ENCODE measurements around the gene RAB27A.
"Not testable (repeated sequence)": the region's sequence is repeated elsewhere in the genome, so short reads cannot be mapped to it uniquely, and the experiment has no call there.

The RAB27A gene

DNA sequence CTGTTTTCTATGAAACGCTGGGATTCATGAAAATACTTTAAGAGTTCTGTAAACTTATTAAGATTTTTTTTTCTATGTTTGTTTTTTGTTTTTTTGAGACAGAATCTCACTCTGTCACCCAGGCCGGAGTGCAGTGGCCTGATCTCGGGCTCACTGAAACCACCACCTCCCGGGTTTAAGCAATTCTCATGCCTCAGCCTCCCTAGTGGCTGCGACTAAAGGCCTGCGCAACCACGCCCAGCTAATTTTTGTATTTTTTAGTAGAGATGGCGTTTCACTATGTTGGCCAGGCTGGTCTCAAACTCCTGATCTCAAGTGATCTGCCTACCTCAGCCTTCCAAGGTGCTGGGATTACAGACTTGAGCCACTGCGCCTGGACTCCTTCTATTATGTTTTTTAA, 39.7 kb downstream of the RAB27A start:
- DNase-seq = not testable (repeated sequence)

DNA sequence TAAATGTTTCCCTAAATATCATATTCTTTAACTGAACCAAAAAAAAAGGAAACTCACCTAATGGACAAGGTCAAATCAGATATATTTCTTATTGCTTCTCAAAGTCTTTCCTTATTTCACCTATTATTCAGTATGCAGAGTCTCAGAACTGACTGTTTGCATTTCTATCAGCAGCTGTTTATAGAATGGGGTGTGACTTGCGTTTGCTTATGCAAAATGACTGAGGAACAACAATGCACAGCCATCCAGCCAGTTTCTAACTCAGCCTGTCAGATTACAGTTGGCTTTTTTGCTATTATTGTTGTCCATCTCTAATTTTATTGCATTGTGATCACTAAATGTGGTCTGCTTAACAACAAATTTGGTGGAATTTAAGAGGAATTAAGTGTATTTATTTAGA, 40.7 kb downstream of the RAB27A start:
- DNase-seq = no peak

DNA sequence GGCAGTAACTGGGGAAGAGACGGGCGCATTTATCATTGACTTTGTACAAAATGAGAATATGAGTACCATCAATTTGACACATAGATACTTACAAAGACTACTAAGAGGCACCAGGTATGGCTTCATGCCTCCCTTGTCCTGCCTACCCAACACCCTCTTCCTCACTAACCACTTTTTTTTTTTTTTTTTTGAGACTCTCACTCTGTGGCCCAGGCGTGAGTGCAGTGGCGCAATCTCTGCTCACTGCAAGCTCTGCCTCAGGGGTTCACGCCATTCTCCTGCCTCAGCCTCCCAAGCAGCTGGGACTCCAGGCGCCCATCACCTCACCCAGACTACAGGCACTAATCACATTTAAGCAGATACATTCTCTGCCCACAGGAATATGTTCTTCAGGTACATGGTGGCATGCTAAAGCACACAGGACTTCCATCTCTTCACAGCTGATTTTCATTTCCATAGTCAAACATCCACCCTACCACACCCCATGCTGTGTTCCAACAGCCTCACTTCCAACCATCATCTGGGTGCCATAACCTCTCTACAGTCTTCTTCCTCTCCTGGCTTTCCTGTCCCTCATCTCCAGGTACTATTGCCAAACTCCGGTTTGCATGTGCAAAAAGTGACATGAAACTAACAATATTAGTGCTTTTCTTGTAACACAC, 41.7 kb downstream of the RAB27A start:
- DNase-seq = no peak

DNA sequence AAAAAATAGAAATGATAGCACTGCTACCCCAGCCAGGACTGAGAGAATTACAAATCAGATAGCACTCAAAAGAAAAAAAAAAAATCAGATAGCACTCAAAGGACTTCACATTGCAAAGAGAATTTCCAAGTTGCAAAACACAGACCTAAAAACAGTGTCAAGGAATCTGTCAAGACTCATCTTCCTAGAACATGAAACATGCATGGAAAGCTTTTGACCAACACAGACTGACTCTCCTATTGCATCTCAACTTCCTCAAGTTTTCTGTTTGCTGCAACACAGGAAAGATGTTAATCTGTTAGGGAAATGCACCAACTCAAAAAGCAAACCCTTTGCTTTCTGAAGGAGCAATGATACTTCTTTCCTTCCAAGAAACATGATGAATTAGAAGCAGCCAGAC, 42.3 kb downstream of the RAB27A start:
- DNase-seq = no peak

DNA sequence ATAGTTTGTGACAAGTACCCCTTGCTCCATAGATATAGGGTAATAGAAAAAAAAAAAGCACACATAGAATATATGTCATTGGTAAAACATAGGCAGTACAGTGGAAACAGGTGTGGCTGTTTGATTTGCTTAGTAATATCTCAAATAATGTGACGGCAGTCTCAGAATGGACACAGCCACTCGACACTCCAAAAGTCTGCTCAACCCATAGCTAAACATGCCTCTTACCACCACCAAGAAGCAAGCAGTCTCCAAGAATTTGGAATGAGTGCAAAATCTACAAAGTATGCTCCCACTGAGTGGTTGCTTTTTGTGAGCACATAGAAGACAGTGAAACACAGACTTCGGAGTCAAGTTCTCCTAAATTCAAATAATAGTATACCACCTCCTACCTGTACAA, 43.0 kb downstream of the RAB27A start:
- no peak for DNase-seq

DNA sequence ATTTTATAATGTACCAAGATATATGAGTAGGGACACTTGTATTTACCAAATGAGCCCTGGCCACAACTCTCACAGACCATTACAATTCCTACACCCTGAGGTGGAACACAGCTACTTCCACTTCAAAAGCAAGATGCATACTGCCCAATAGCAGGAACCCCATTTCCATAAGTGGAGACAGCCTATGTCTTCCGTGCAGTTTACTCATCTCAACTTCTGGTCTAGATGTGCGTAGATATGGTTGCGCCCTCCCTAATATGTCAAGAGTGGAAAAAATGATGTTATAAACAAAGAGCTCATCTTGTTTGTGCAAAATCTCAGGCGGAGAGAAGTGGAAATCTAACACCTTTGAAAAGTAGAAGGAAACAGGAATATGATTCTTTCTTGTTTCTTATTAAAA, 44.6 kb downstream of the RAB27A start:
- DNase-seq = no peak

DNA sequence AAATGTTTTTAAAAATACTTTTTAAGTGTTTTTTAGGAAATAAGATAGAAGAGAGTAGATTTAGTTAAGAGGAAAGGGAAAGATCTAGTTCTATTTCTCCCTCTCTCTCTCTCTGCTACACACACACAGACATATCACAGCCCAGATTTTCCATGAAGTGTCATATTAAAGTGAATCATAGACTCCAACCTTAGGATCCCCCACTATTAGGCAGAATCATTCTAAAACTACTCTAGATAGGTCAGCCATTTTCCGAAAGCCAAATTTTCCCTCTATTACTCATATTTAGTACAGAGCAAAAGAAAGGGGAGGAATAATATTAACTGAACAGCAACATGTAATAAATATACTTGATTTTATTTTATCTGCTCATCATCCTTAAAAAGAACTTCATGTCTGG, 47.7 kb downstream of the RAB27A start:
- no peak for DNase-seq

DNA sequence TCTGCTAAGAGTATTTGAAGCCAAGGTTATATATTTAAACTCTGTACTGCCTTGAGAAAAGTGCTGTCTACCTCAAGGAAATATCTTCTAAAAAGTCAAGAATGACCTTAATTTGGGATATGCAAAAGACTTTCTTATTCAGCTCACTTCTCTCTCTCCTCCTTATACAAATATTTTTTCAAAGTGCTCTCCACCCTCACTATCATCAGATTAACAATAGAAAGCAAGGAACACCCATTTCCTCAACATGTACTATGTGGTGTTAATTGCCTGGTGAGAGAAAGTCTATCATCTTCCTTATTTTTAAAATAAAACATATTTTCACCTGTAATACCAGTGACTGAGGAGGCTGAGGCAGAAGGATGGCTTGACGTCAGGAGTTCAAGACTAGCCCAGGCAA, 48.4 kb downstream of the RAB27A start:
- DNase-seq = no peak

DNA sequence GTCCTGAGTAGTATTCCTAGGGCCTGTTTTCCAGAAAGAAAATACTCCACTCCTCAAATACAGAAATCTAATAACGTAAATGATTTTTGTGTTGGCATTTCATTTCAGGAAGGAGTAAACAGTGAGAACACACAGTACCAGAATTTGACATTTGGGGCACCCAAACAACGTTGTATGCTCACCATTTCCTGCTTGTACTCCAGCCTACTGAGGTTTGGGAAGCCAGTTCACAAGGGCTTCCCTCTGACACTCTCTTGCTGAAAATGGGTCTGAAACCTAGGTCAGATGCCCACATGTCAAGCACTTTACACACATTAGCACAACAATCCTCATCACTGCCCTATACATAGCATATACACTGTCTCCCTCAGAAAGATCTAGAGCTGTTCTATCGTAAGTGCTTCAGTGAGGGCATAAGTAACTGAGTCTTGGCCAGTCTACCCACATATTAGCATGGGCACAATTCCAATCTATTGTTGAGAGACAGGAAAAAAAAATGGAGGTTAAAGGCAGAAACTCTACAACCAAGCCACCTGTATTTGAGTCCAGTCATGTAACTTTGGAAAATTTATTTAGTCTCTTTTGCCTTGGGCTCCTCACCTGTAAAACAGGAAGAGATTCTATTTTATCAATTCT, 49.4 kb downstream of the RAB27A start:
- DNase-seq = no peak

DNA sequence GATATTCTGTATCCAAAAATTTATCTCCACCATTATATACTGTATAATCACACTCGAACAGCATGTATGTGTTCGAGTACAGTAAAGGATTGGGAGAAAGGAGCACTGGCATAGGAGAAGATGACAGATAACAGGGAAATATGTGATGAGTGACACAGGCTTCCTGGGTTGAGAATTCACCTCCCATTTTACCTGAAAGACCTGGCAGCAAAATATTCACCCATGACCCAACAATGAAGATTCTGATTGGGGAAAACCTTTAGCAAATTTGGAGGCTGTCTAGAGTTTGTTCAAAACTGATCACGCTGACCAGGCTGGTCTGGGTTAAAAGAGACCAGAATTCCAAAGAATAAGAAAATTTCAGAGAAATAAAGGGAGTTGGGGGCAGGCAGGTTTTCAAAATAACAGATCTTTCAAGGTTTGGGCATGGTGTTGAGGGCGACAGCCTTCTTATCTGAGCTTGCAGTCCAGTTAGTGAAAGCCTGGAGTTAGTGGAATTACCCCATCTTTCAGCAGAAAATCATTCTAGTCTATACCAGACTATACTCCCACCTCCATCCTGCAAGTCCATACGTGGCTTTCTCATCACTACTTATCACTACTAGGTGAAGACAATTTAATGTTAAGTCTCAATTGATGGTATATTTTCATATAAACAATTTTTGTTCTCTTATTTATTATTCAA, 50.0 kb downstream of the RAB27A start:
- DNase-seq = no peak

DNA sequence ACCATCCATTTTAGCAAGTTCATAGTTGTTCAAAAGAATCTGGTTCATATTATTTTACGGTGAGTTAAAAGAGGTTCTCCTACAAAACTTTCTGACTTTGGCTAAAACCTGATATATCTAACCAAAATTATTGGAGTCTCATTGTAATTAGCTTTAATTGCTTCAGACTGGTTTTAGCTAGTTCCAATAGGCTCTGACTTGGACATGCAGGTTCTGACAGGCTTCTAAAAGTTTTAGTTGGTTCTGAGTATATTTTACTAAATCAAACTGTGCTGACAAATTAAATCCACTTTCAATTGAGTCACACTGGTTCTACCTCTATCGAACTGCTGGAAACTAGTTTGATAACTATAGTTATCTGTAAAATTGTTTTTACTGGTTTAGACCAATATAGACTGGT, 50.7 kb downstream of the RAB27A start:
- no peak for DNase-seq

DNA sequence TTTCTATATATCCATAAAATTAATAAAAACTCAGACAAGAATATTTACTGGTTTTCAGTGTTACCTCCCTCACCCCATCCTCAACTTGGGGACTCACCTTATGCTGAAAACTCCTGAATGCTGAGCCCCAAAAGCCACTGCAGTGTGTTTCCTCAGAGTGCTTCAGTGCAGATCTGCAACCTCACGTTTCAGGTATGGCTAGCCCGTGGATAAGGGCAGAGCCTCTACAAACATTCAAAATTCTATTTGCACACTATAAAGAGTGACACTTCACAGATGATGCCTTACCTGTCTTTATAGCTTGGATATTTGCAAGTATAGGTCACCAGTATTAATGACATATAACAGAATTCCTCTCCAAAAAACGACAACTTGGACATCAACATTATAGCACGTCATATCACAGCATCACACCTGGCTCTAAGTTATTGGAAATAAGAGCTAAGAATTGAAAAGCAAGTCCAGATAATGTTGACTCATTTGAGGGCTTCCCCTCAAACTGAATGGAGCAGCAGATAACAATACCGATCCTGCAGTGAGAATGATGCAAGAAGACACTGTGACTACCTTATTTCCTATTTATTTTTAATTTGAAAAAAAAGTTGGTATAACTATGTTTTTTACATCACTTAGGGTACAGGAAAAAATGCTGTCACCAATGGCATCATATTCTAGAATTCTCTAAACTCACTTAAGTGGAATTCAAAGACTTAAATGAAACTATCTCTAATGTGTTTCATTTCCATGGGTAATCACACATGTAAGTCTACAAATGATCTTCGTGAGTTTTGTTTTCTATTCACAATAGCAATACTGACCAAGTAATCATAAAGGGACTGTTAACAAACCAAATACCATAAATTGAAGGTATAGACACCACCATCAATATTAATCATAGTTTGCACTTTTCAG, 52.1 kb downstream of the RAB27A start:
- no peak for DNase-seq

DNA sequence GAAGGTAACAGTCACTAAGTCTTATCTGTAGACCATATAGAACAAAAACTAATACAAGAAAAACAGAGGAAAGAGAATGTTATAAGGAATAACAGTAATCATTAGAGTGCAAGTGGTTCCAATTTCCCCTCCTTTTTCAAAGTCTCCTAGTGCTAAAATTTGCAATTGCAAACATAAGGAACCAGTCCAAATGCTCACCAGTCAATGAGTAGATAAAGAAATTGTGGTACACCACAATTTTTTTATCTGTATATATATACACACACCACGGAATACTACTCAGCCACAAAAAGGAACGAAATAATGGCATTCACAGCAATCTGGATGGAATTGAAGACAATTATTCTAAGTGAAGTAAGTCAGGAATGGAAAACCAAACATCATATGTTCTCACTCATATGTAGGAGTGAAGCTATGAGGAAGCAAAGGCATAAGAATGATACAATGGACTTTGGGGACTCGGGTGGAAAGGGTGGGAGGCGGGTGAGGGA, 54.0 kb downstream of the RAB27A start:
- no peak for DNase-seq

DNA sequence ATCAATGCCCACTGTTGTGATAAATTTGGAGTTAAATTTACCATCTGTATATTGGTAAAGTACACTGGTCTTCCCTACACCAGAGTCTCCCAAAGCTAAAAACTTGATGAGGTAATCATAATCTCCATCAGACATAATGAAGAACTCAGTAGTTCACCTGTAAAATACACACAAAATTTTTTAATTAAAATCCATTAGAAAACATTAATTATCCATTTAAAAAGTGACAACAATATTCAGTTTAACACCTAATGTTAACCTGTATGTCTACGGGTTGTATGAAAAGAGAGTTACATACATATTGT, 54.9 kb downstream of the RAB27A start:
- DNase-seq = no peak

DNA sequence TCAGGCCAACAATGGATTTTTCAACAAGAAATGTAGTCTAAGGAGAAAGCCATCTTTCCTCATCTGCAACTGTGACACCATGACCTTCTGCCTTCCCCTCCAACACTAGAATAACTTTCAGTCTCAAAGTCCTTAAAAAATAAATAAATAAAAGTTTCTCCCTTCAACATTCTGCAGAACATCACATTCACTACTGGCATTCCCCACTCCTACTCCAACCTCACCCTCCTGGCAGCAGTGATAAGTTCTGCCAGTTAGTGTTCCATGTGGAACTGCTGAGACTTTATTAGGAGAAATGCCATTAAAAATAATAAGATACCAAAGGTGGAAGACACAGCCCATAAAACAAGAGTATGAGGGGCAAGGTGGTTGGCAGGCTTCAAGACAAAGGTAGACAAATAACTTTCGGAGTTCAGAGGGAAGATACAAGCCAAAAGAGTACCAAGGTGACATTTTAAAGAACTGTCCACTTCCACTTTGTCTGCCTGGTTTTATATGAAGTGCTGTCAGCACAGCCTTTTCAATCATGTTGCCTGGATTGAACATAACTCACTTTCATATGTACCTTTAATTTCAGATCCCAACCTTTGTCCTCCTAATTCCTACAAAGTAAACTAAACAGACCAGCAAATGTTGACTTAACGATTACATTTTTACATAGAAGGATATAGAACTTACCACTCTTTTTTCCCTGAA, 55.4 kb downstream of the RAB27A start:
- no peak for DNase-seq

DNA sequence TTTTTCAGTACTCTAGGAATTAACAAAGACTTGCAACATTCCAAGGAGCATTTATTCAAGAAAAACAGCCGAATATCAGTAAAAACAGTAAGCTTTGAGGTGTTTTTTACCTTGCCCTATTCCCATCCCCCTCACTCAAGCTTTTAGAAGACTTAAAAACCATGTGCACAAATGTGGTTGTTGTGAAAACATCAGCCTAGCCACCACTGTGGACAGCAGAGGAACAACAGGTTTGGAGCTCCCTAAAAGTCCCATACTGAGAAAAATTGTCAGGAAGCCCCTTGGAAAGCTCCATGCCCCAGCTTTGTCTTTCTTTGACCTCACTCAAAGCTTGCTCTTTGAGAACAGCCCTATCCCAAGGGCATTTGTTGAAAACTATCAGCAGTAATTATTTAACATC, 58.2 kb downstream of the RAB27A start:
- no peak for DNase-seq

DNA sequence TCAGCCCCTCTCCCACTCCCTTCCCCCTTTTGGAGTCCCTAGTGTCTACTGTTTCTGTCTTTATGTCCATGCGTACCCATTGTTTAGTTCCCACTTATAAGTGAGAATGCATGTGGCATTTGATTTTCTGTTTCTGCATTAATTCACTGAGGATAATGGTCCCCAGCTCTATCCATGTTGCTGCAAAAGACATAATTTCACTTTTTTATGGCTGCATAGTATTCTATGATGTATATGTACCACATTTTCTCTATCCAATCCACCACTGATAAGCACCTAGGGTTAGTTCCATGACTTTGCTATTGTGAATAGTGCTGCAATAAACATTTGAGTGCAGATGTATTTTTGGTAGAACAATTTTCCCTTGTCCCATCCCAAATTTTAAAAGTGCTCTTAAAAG, 58.7 kb downstream of the RAB27A start:
- DNase-seq = no peak

DNA sequence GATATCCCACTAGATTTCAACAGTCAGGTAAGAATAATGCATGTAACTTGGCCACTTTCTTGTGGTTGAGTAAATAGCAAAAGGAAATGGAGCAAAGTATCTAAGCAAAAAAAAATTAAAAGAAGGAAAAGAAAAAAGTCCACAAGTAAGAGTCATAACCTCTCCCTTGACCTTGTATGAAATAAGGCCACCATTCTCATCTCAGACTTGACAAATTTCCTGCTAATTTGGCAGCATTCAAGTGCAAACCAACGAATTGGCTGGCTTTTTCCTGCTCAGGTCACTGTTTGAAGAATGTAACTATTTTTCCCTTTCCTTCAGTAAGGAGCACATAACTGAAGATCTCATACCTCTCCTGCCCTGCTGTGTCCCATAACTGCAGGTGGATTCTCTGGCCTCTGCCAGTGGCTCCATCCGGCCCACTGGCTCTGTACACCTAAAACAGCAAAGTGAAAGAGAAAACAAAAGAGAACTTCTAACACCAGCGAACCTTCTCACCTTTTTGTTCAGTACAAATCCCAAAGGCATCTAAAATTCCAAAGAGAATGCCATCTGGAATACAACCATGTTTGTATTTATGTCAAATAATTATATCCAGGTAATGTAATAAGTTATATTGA, 59.5 kb downstream of the RAB27A start:
- DNase-seq = no peak

DNA sequence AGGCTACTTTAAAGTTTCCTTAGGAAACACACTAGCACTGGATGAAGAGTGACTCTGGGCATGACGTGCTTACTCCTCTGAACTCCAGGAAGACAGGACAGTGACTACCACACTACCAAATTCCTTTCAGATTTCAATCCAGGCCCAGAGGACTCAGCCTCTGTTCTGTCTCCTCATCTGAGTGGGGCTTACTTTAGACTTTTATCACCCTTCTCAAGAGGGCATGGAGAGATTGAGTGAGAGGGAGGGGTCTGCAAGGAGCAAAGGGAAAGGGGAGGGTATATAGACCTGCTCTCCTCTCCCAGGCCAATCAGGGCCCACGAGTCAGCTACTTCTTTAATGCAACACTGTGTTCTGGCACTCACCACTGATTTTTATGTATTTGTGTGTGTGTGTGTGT, 63.5 kb downstream of the RAB27A start:
- DNase-seq = no peak

DNA sequence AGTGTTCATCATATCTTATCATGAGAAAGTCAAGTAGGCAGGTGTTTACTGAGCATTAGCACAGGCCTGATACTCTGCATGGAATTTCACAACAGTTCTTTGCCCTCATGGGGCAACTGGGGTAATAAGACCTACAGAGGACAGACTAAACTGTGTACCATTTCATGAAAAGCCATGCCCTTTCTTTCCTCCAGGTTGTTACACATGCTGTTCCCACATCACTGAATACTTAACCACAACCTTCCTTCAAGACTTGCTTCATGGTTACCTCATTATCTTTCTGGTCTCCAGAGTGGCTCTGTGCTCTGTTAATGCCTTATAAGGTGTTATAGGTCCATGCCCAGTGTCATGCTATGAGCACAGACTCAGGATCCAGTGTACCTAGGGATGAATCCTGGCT, 64.7 kb downstream of the RAB27A start:
- DNase-seq = no peak

DNA sequence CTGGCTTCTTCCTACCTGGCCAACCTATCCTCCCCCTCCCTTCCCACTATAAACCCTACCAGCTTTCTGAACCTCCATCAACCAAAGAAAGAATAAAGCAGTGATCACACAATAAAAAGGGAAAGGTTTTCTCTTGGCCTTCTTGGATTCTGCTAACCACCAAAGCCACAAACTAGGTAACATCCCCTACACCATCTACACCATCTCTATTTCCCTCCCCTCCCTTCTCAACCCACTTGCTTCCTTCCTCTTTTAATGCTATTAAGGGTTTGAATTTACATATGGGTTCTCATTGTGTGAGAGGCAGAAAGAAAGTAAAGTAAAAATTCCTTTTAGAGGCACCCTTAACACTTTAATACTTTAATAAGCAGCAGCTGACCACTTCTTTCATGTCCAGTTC, 67.0 kb downstream of the RAB27A start:
- no peak for DNase-seq

Measured in SW 1271 (cell line).